Ovary (tissue), 9 donors: Measurements from ENCODE around the gene KRCC1. TPM values are rescaled to one million over a fixed set of nuclear protein-coding genes. Genes with fewer than 3 reads are reported as not detected.
"Not testable (repeated sequence)": the region's sequence is repeated elsewhere in the genome, so short reads cannot be mapped to it uniquely, and the experiment has no call there.

Experiments used
- DNase-seq, 5 donors: peaks; one replicate each; pipeline ENCODE4 v3.0.0-alpha.2; 2019 to 2020
- H3K27ac ChIP-seq, 2 donors: fragments of 200-600 bp; one replicate each; pipeline versions ENCODE4 v1.5.1 to v1.8.0; 2019 to 2022
- H3K27me3 ChIP-seq: fragments of 200-600 bp; one replicate; pipeline ENCODE4 v1.8.0; 2022
- H3K36me3 ChIP-seq: fragments of 200-600 bp; sonication (generic); one replicate; pipeline ENCODE4 v1.5.1; 2019
- H3K4me1 ChIP-seq: one replicate; pipeline ENCODE4 v1.8.1; 2013; ENCODE audit warnings: mild to moderate bottlenecking, moderate library complexity; ENCODE audit not compliant: insufficient read depth
- H3K4me3 ChIP-seq: fragments of 200-600 bp; sonication (generic); one replicate; pipeline ENCODE4 v1.5.1; 2017
- H3K9me3 ChIP-seq, 2 donors: fragments of 200-600 bp in 1 of 2; sonication (generic) in 1 of 2; one replicate each; pipeline versions ENCODE4 v1.5.1 to v1.8.1; 2013 to 2019; ENCODE audit warnings: mild to moderate bottlenecking in 1 of 2, moderate library complexity in 1 of 2
- CTCF ChIP-seq, 3 donors: fragments of 450-650 bp in 2 of 3; fragments of 200-600 bp in 1 of 3; IDR thresholded peaks; one replicate each; pipeline versions ENCODE4 v1.5.1 to v1.8.0; 2016 to 2022; ENCODE audit warnings: antibody characterized with exemption in 3 of 3, mild to moderate bottlenecking in 1 of 3
- EP300 ChIP-seq: sonication (generic); formaldehyde crosslinking; IDR thresholded peaks from one replicate; pipeline ENCODE4 v1.6.1; 2017; ENCODE audit warnings: antibody characterized with exemption
- POLR2A ChIP-seq: fragments of 450-650 bp; IDR thresholded peaks from one replicate; pipeline ENCODE4 v1.6.1; 2017; ENCODE audit warnings: antibody characterized with exemption, mild to moderate bottlenecking, moderate library complexity
- WGBS, 3 donors: extraction: QIAGEN DNeasy Blood & Tissue Kit in 1 of 3; methylation state at CpG; one replicate each; pipeline versions ENCODE4 v1.1.5 to v1.1.7; 2013 to 2017; 5-methylcytosine and 5-hydroxymethylcytosine counted together
- intact Hi-C, 4 donors: fragments of 100-400 bp; cut with DNase I; formaldehyde crosslinking; loops; one replicate each; pipeline versions ENCODE4 v1.11.0 to v1.15.1; 2022 to 2023
- polyA plus RNA-seq, 2 donors: library from polyadenylated mRNA; stranded (reverse); fragments of 200-250 nt in 1 of 2; fragments of 350-450 nt in 1 of 2; fragmentation: Illumina TruSeq in 1 of 2; extraction: RNeasy Lipid Tissue Mini Kit (QIAGEN cat#74804) in 1 of 2; gene quantifications; one replicate each; pipeline ENCODE4 v1.2.3, GENCODE V29; 2013 to 2014
- total RNA-seq, 7 donors: library from RNA; depleted of rRNA in 2 of 7; stranded (reverse); fragments of >200 nt in 2 of 7; fragmentation: NEBNext Ultra II Directional in 3 of 7; extraction: Animal tissue kit (Norgen Biotek cat#: 25700) in 3 of 7; gene quantifications; one replicate each; pipeline versions ENCODE4 v1.1.0 to v1.2.4, GENCODE V29; 2016 to 2023
- donor health status: DM: no; HTN: no; CAD: no; lungs with moderate emphysema.
- donor health status: DM: no; HTN: no; CAD: no.
- donor health status: Bipolar disorder and iron deficiency.
- donor health status: DM: yes; HTN: yes; CAD: no.
- donor health status: DM: no; HTN: no; CAD: no.
- donor health status: DM: yes; HTN: yes; CAD: no.

Gene KRCC1
- total and polyA plus RNA-seq, 9 donors, result 17.1 to 25.7 (median 21.9) TPM

DNA sequence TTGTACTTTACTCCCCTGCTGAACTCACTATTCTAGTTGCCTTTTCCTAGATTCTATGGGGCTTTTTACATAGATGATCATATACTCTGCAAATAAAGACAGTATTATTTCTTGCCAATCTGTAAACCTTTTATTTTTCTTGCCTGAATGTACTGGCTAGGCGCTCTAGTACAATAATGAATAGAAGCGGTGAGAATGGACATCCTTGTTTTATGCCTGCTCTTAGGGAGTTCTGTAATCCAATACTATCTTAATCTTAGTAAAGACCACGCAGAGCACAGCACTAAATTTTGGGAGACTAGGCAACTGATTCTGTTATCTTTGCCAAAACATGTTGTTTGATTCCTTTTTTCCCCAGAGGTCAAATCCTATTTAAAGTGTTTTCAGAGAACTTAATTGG, 7.0 kb downstream of the KRCC1 start:
- no peak for TF ChIP-seq CTCF (IDR thresholded peaks at IDR 0.05)
- TF ChIP-seq EP300, result no peak
- no peak for TF ChIP-seq POLR2A
- H3K27ac ChIP-seq, result no peak overlapping the region

GRCh38 chr2:88045561-88045960, 10.0 kb downstream of the KRCC1 start:
- H3K27ac ChIP-seq, intact Hi-C loops, H3K4me3 ChIP-seq, H3K36me3 ChIP-seq, H3K9me3 ChIP-seq, H3K4me1 ChIP-seq, DNase-seq, H3K27me3 ChIP-seq: not testable (repeated sequence)
- 90 to 96% (median 94%) methylated on average over 6 of the region's 6 CpGs for WGBS, 3 donors

More for the DNA sequence above, 7.0 kb downstream of the KRCC1 start:
- no peaks in the 10 kb centered on the region for H3K9me3 ChIP-seq
- no peak overlapping the region for H3K4me3 ChIP-seq
- H3K27me3 ChIP-seq, result no peaks in the 10 kb centered on the region
- 80 to 89% (median 88%) methylated on average over 3 of the region's 3 CpGs for WGBS, 3 donors
- intact Hi-C loops, result no loop called here
- H3K4me1 ChIP-seq, result peaks cover 3% of the 10 kb centered on the region
- no peak for DNase-seq
- no peaks in the 10 kb centered on the region for H3K36me3 ChIP-seq

GRCh38 chr2:88042476-88042875, 13.1 kb downstream of the KRCC1 start:
- DNase-seq, result no peak
- intact Hi-C loops, result no loop called here
- H3K36me3 ChIP-seq, result no peaks in the 10 kb centered on the region
- H3K27me3 ChIP-seq, result no peaks in the 10 kb centered on the region
- no peak overlapping the region for H3K27ac ChIP-seq
- H3K9me3 ChIP-seq, result no peaks in the 10 kb centered on the region
- WGBS, 3 donors, result 98% methylated on average over 5 of the region's 5 CpGs
- TF ChIP-seq EP300, result no peak
- TF ChIP-seq POLR2A, result no peak
- TF ChIP-seq CTCF (IDR thresholded peaks at IDR 0.05), result no peak
- H3K4me1 ChIP-seq, result peaks cover 3% of the 10 kb centered on the region
- H3K4me3 ChIP-seq, result no peak overlapping the region

GRCh38 chr2:88038263-88039105, 17.1 kb downstream of the KRCC1 start:
- Histone ChIP-seq H3K27ac (no peak overlapping the region), H3K4me3 (no peak overlapping the region), H3K27me3 (no peaks in the 10 kb centered on the region), H3K9me3 (no peaks in the 10 kb centered on the region), H3K36me3 (no peaks in the 10 kb centered on the region), H3K4me1 (no peaks in the 10 kb centered on the region)
- intact Hi-C loops, result no loop called here
- WGBS, 3 donors, result 95 to 98% (median 95%) methylated on average over 4 of the region's 4 CpGs
- DNase-seq, result no peak
- TF ChIP-seq EP300 (no peak), POLR2A (no peak)

DNA sequence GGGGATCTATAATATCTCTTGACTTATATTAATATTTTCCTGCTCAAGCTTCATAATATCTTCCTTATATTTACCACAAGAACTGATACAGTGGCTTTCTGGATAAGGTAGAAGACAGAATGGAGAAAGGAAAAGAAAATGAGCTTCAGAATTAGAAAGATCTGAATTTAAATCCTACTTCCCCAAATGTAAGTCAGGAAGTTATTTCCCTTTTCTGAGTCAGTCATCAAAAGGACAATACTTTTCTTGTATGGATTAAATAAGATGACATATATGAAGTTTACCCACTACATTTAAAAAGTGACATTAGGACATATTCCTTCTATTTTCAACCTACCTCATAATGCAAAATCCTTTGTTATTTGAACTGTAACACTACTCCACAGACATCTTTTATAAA, 19.0 kb downstream of the KRCC1 start:
- Histone ChIP-seq H3K4me1 (no peaks in the 10 kb centered on the region), H3K4me3 (no peak overlapping the region), H3K27ac (no peak overlapping the region), H3K27me3 (no peaks in the 10 kb centered on the region), H3K9me3 (no peaks in the 10 kb centered on the region), H3K36me3 (no peaks in the 10 kb centered on the region)
- DNase-seq, result no peak
- no peak for TF ChIP-seq EP300
- TF ChIP-seq POLR2A, result no peak
- intact Hi-C loops, result no loop called here

- no peaks in the 10 kb centered on the region for H3K36me3 ChIP-seq
- no peaks in the 10 kb centered on the region for H3K9me3 ChIP-seq
- H3K4me1 ChIP-seq, result no peaks in the 10 kb centered on the region
- TF ChIP-seq EP300 (no peak), POLR2A (no peak), CTCF (IDR thresholded peaks at IDR 0.05) (no peak)
- H3K27ac ChIP-seq, result no peak overlapping the region
- WGBS, 3 donors, result 84 to 88% (median 86%) methylated on average over 2 of the region's 2 CpGs
- no peak for DNase-seq
- intact Hi-C loops, result no loop called here
- no peak overlapping the region for H3K4me3 ChIP-seq
- H3K27me3 ChIP-seq, result no peaks in the 10 kb centered on the region
Measured at GRCh38 chr2:88036182-88036581, 19.4 kb downstream of the KRCC1 start.
